Spinal cord (tissue), 10 donors: Measurements from ENCODE around the gene GPATCH11. TPM values are rescaled to one million over a fixed set of nuclear protein-coding genes. Genes with fewer than 3 reads are reported as not detected.

Experiments used
- DNase-seq, 6 donors: peaks; one replicate each; pipeline versions ENCODE4 v3.0.0 to v3.0.0-alpha.2; 2013 to 2015; ENCODE audit warnings: low spot score in 6 of 6, low read depth in 4 of 6
- H3K27ac ChIP-seq: one replicate; pipeline ENCODE4 v1.5.1; 2013; ENCODE audit warnings: low read depth, low read length, control low read depth
- H3K27me3 ChIP-seq: one replicate; pipeline ENCODE4 v1.6.1; 2013; ENCODE audit warnings: low read length; ENCODE audit not compliant: control insufficient read depth, insufficient read depth
- H3K36me3 ChIP-seq: one replicate; pipeline ENCODE4 v1.6.1; 2013; ENCODE audit warnings: low read length; ENCODE audit not compliant: control insufficient read depth, insufficient read depth
- H3K4me1 ChIP-seq: one replicate; pipeline ENCODE4 v1.6.1; 2013; ENCODE audit warnings: low read length; ENCODE audit not compliant: control insufficient read depth, insufficient read depth
- H3K4me3 ChIP-seq: one replicate; pipeline ENCODE4 v1.5.1; 2013; ENCODE audit warnings: low read depth, low read length, control low read depth
- H3K9me3 ChIP-seq: one replicate; pipeline ENCODE4 v1.6.1; 2013; ENCODE audit warnings: low read length; ENCODE audit not compliant: control insufficient read depth, insufficient read depth
- WGBS: methylation state at CpG from one replicate; pipeline ENCODE4 v1.1.5; 2013; ENCODE audit warnings: missing lambda C conversion rate; ENCODE audit not compliant: insufficient coverage; 5-methylcytosine and 5-hydroxymethylcytosine counted together
- polyA plus RNA-seq, 2 donors: library from polyadenylated mRNA; unstranded; fragments of 120-200 nt; gene quantifications; one replicate each; pipeline ENCODE4 v1.2.1, GENCODE V29; 2013; ENCODE audit not compliant: insufficient read length in 2 of 2
- total RNA-seq, 2 donors: library from RNA; depleted of rRNA in 1 of 2; stranded (reverse); fragments of 120-200 nt in 1 of 2; fragments of >200 nt in 1 of 2; gene quantifications; one replicate each; pipeline versions ENCODE4 v1.2.3 to v1.2.4, GENCODE V29; 2013 to 2014
- donor health status: healthy.

GPATCH11 gene
- total and polyA plus RNA-seq, 4 donors, result 13.7 to 22.0 (median 18.0) TPM

DNA sequence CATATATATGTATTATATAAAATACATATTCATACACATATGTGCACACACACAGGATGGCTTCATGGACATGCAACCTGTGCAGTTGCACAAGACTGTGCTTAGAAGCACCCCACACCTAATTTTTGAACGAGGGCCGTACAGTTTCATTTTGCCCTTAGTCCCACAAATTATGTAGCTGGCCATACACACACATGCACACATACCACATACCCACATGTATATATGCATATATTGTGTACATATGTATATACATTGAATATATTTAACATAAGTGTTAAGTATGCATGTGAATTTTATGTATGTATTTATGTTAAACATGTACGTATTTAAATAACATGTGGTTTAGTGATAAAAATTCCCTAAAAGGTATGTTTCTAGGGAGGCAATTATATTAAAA, 18.3 kb downstream of the GPATCH11 start:
- H3K27me3 ChIP-seq, result no peaks in the 10 kb centered on the region
- H3K4me1 ChIP-seq, result no peaks in the 10 kb centered on the region
- peaks cover 13% of the 10 kb centered on the region for H3K36me3 ChIP-seq
- WGBS, result 100% methylated on average over 1 of the region's 3 CpGs
- peak in 1 of 6 donors; percentile 0 for DNase-seq
- H3K4me3 ChIP-seq, result no peak overlapping the region
- H3K9me3 ChIP-seq, result no peaks in the 10 kb centered on the region
- H3K27ac ChIP-seq, result no peak overlapping the region

DNA sequence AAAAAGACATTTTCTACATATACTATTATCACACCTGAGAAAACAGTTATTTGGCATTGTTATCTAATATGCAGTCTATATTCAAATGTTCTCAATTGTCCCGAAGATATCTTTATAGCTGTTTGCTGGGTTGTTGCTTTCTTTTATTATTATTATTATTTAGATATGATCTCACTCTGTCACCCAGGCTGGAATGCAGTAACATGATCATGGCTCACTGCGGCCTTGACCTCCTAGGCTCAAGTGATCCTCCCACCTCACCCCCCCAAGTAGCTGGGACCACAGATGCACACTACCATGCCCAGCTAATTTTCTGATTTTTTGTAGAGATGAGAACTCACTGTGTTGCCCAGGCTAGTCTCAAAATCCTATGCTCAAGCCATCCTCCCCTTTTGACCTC, 19.9 kb downstream of the GPATCH11 start:
- Histone ChIP-seq H3K4me3 (no peak overlapping the region), H3K27me3 (no peaks in the 10 kb centered on the region), H3K9me3 (no peaks in the 10 kb centered on the region), H3K36me3 (peaks cover 25% of the 10 kb centered on the region), H3K27ac (no peak overlapping the region), H3K4me1 (no peaks in the 10 kb centered on the region)
- no peak for DNase-seq
- WGBS, result no CpG with 5 or more reads among the region's 2 CpGs

- WGBS, result 88% methylated on average over 4 of the region's 5 CpGs
- Histone ChIP-seq H3K27ac (no peak overlapping the region), H3K36me3 (peaks cover 30% of the 10 kb centered on the region), H3K9me3 (no peaks in the 10 kb centered on the region), H3K4me3 (no peak overlapping the region), H3K27me3 (no peaks in the 10 kb centered on the region), H3K4me1 (no peaks in the 10 kb centered on the region)
- no peak for DNase-seq
These were observed 20.8 kb downstream of the GPATCH11 start for GRCh38 chr2:37105150-37105549.

GRCh38 chr2:37109523-37109922, 25.2 kb downstream of the GPATCH11 start:
- WGBS, result no CpG with 5 or more reads among the region's 4 CpGs

GRCh38 chr2:37110306-37111212, 26.2 kb downstream of the GPATCH11 start:
- Histone ChIP-seq H3K27me3 (no peaks in the 10 kb centered on the region), H3K9me3 (no peaks in the 10 kb centered on the region), H3K4me3 (no peak overlapping the region), H3K27ac (no peak overlapping the region), H3K36me3 (peaks cover 35% of the 10 kb centered on the region), H3K4me1 (no peaks in the 10 kb centered on the region)
- no CpG with 5 or more reads among the region's 4 CpGs for WGBS
- DNase-seq, result no peak

More at GRCh38 chr2:37109523-37109922, 25.2 kb downstream of the GPATCH11 start:
- no peaks in the 10 kb centered on the region for H3K4me1 ChIP-seq
- peaks cover 34% of the 10 kb centered on the region for H3K36me3 ChIP-seq
- no peaks in the 10 kb centered on the region for H3K27me3 ChIP-seq
- H3K9me3 ChIP-seq, result no peaks in the 10 kb centered on the region
- DNase-seq, result no peak
- H3K4me3 ChIP-seq, result no peak overlapping the region
- no peak overlapping the region for H3K27ac ChIP-seq

- Histone ChIP-seq H3K36me3 (peaks cover 34% of the 10 kb centered on the region), H3K9me3 (no peaks in the 10 kb centered on the region), H3K27ac (no peak overlapping the region), H3K27me3 (no peaks in the 10 kb centered on the region), H3K4me1 (no peaks in the 10 kb centered on the region), H3K4me3 (no peak overlapping the region)
- no peak for DNase-seq
- 60% methylated on average over 2 of the region's 2 CpGs for WGBS
These were observed 27.6 kb downstream of the GPATCH11 start for GRCh38 chr2:37111958-37112357.

- Histone ChIP-seq H3K27me3 (no peaks in the 10 kb centered on the region), H3K36me3 (peaks cover 36% of the 10 kb centered on the region), H3K9me3 (no peaks in the 10 kb centered on the region), H3K4me1 (no peaks in the 10 kb centered on the region), H3K27ac (no peak overlapping the region), H3K4me3 (no peak overlapping the region)
- no CpG with 5 or more reads among the region's 1 CpG for WGBS
- DNase-seq, result no peak
These were observed 33.2 kb downstream of the GPATCH11 start for GRCh38 chr2:37117566-37117965.

DNA sequence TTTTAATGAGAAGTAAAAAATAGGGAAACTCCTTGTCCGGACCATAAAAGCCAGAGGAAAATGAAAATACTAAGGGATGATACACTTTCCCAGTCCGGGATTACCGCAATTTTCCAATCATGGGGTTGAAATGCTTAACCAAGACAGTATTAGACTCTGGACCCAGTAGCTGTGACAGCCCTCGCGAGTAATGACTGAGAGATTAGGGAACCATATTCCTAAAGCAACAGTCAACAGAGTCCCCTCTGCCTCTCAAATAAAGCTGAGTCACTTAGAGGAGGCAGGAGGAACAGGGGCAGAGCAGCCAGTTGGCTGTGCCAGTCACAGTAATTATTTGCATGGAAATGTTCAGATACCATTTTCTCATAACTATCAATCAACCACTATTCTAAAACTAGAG, 34.8 kb downstream of the GPATCH11 start:
- no peaks in the 10 kb centered on the region for H3K9me3 ChIP-seq
- H3K27ac ChIP-seq, result no peak overlapping the region
- DNase-seq, result no peak
- 100% methylated on average over 3 of the region's 5 CpGs for WGBS
- no peak overlapping the region for H3K4me3 ChIP-seq
- no peaks in the 10 kb centered on the region for H3K4me1 ChIP-seq
- H3K27me3 ChIP-seq, result no peaks in the 10 kb centered on the region
- peaks cover 40% of the 10 kb centered on the region for H3K36me3 ChIP-seq

DNA sequence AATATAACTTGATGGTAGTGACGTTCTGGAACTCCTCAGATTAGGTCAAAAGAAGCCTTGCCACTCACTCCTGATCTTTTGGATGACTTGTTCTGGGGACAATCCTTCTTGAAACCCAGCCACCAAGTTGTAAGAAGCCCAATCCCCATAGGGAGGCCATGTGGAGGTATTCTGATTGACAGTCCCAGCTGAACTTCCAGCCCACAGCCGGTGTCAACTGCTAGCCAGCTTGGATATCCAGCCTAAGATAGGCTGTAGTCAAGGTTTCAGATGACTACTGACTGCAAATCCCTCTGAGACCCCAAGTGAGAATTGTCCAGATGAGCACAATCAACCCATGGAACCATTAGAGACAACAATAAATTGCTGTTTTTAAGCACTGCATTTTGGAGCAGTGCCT, 41.1 kb downstream of the GPATCH11 start:
- DNase-seq, result no peak
- Histone ChIP-seq H3K4me3 (no peak overlapping the region), H3K27ac (no peak overlapping the region), H3K9me3 (no peaks in the 10 kb centered on the region), H3K27me3 (no peaks in the 10 kb centered on the region), H3K36me3 (peaks cover 46% of the 10 kb centered on the region), H3K4me1 (no peaks in the 10 kb centered on the region)
- 100% methylated on average over 2 of the region's 2 CpGs for WGBS

DNA sequence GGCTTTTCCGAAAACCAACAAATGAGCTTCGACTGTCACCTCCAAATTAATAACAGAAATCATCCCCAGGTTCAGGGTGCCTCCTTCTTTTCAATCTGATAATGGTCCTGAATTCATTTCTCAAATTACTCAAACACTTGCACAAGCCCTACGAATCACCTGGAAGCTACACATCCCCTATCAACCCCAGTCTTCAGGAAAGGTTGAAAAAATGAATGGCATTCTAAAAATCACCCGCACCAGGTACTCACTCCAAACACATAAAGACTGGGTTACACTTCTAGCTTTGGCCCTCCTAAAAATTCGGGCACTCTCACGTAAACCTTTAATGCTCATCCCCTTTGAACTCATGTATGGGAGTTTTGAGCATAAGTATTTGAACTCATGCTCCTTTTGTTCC, 48.6 kb downstream of the GPATCH11 start:
- Histone ChIP-seq H3K27me3 (no peaks in the 10 kb centered on the region), H3K36me3 (peaks cover 27% of the 10 kb centered on the region), H3K9me3 (no peaks in the 10 kb centered on the region), H3K27ac (no peak overlapping the region), H3K4me1 (no peaks in the 10 kb centered on the region), H3K4me3 (no peak overlapping the region)
- 95% methylated on average over 4 of the region's 6 CpGs for WGBS
- no peak for DNase-seq
